K562 (cell line): Measurements from ENCODE around the gene ARHGAP42. TPM values are rescaled to one million over a fixed set of nuclear protein-coding genes. Genes with fewer than 3 reads are reported as not detected.
A peak's percentile ranks its signal among the peaks of the same experiment; 100 is the strongest.

Experiments used
- ELF2 ChIP-seq: fragments of 250-450 bp; sonication (Bioruptor Pico); IDR thresholded peaks from 2 replicates; pipeline ENCODE4 v1.5.0; 2021; ENCODE audit warnings: mild to moderate bottlenecking
- ETV1 ChIP-seq: fragments of 450-650 bp; conservative IDR thresholded peaks from 2 replicates; pipeline ENCODE4 v1.6.1; 2016; ENCODE audit warnings: missing genetic modification characterization, control low read depth, low read depth, missing compliant biosample characterization
- GABPA ChIP-seq: fragments of 200-800 bp; sonication (Bioruptor generic); conservative IDR thresholded peaks from 2 replicates; pipeline ENCODE4 v1.6.1; 2016; ENCODE audit warnings: low read depth, missing genetic modification characterization, missing compliant biosample characterization
- KDM1A ChIP-seq, 2 experiments: fragments of 450-650 bp; IDR thresholded peaks; 2 replicates each; pipeline ENCODE4 v1.6.1; 2016; ENCODE audit warnings: mild to moderate bottlenecking in 2 of 2
- KLF16 ChIP-seq: IDR thresholded peaks from 2 replicates; pipeline ENCODE4 v1.6.1; 2016; ENCODE audit warnings: antibody characterized with exemption
- PML ChIP-seq: IDR thresholded peaks from 2 replicates; pipeline ENCODE4 v1.6.1; 2012; ENCODE audit warnings: low read length, inconsistent platforms
- TBP ChIP-seq: optimal IDR thresholded peaks from 2 replicates; pipeline ENCODE3; 2011; ENCODE audit warnings: low read depth, low read length, improper control_type of control experiment
- ZNF184 ChIP-seq: sonication (generic); formaldehyde crosslinking; IDR thresholded peaks from 2 replicates; pipeline ENCODE4 v1.5.0; 2020; ENCODE audit warnings: missing genetic modification reagents
- ZNF431 ChIP-seq: sonication (generic); formaldehyde crosslinking; IDR thresholded peaks from 2 replicates; pipeline ENCODE4 v1.8.0; 2022; ENCODE audit warnings: mild to moderate bottlenecking, missing genetic modification reagents
- ZNF778 ChIP-seq: fragments of 450-650 bp; formaldehyde crosslinking; IDR thresholded peaks from 2 replicates; pipeline ENCODE4 v1.4.0; 2020; ENCODE audit warnings: mild to moderate bottlenecking, moderate library complexity
- polyA plus RNA-seq, 8 experiments: library from polyadenylated mRNA; depleted of rRNA in 4 of 8; stranded (reverse) in 5 of 8; unstranded in 3 of 8; fragments of >200 nt; fragmentation: Nextera tagmentation in 2 of 8; fragmentation: Illumina TruSeq in 1 of 8; extraction: Ambion mirVana in 2 of 8; extraction: Trizol in 1 of 8; gene quantifications; 2 replicates each; pipeline versions ENCODE4 v1.2.1 to v1.2.3, GENCODE V29; 2011 to 2014; ENCODE audit warnings: inconsistent platforms in 1 of 8, missing spikeins in 1 of 8
- total RNA-seq, 7 experiments: library from RNA; depleted of rRNA in 6 of 7; stranded (reverse); fragments of >200 nt in 6 of 7; fragmentation: Illumina TruSeq in 2 of 7; extraction: Trizol in 2 of 7; gene quantifications; 2 replicates each; pipeline versions ENCODE4 v1.2.1 to v1.2.3, GENCODE V29; 2011 to 2021; ENCODE audit warnings: low replicate concordance in 1 of 7
- TF ChIP-seq, protein P1 (sequence below), 2 experiments: fragments of 450-650 bp; conservative IDR thresholded peaks; 2 replicates each; pipeline ENCODE4 v1.6.1; 2017; ENCODE audit warnings: mild to moderate bottlenecking in 2 of 2, moderate library complexity in 2 of 2

ARHGAP42 gene
- total and polyA plus RNA-seq, 9 of the 15 experiments (the other 6 are each of a cell fraction or from before 2014, with no cell fraction given) = 0.95 to 6.1 (median 2.4) TPM

DNA sequence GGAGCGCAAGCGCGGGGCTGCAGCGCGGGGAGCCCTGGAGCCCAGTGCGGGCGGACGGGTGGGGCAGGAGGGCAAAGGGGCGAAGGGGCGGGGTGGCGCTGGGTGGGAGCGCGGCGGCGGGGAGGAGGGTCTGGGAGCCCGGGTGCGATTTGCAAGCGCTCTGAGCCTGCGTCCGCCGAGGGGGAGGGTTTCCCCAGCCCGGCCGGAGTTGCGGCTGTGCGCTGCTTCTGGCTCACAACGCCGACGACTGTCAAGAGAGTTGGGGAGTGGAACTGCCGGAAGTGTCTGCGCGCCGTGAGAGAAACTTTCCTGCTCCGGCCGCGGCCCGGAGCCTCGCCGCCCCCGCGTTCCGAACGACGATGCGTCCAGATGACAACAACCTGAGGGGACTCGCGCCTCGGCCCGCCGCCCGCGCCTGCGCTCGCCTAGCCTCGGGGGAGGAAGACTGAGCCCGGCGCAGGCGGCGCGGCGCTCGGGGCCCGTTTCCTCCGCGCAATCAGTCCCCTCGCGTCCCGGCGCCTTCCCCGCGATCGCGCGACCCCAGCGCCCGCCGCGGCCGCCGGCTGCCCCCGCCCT lies at the start of gene ARHGAP42 (continued):
- no peak for TF ChIP-seq ELF2
- no peak for TF ChIP-seq KDM1A (IDR thresholded peaks at IDR 0.05)
- TF ChIP-seq KLF16 = no peak
- TF ChIP-seq, protein P1, sequence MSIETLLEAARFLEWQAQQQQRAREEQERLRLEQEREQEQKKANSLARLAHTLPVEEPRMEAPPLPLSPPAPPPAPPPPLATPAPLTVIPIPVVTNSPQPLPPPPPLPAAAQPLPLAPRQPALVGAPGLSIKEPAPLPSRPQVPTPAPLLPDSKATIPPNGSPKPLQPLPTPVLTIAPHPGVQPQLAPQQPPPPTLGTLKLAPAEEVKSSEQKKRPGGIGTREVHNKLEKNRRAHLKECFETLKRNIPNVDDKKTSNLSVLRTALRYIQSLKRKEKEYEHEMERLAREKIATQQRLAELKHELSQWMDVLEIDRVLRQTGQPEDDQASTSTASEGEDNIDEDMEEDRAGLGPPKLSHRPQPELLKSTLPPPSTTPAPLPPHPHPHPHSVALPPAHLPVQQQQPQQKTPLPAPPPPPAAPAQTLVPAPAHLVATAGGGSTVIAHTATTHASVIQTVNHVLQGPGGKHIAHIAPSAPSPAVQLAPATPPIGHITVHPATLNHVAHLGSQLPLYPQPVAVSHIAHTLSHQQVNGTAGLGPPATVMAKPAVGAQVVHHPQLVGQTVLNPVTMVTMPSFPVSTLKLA (conservative IDR thresholded peaks at IDR 0.05) = 0 out of 4 replicates have a peak, but pooled peaks of 1 of the 2 experiments have one; percentile 30
- TF ChIP-seq GABPA (tag) = peak; percentile 80
- no peak for TF ChIP-seq ZNF184 (CRISPR knock-in tag)
- 0 out of 2 replicates have a peak, but pooled peaks have one; percentile 27 for TF ChIP-seq ETV1
- peak; percentile 4; the same call in 1 of the 2 replicates for TF ChIP-seq PML
- TF ChIP-seq ZNF431 (CRISPR knock-in tag) = no peak
- TF ChIP-seq ZNF778 (CRISPR knock-in tag) = no peak
- peak; percentile 12 for TF ChIP-seq TBP
- TF ChIP-seq, all 486 proteins: peak for 26
